T-helper 17 cell (primary cell): ENCODE results near the gene CARNS1. TPM values are rescaled to one million over a fixed set of nuclear protein-coding genes. Genes with fewer than 3 reads are reported as not detected.
A peak's percentile ranks its signal among the peaks of the same experiment; 100 is the strongest.

Experiments
- ATAC-seq: fragments of 150-1000 bp; cut with Tn5 transposase; 2 replicates; pipeline ENCODE4 v1.10.0; 2021; ENCODE audit warnings: mild to moderate bottlenecking, moderate library complexity
- DNase-seq, 3 donors: peaks; one replicate each; pipeline versions ENCODE4 v3.0.0 to v3.0.0-alpha.2; 2020 to 2021
- H3K9me3 ChIP-seq: one replicate; pipeline ENCODE4 v1.7.0; 2013; ENCODE audit warnings: low read length, mild to moderate bottlenecking; ENCODE audit not compliant: control insufficient read depth, poor library complexity, severe bottlenecking
- H3K27ac Mint-ChIP-seq: one replicate; pipeline ENCODE4 v1.8.0; 2022; ENCODE audit warnings: mild to moderate bottlenecking, moderate library complexity, mixed read lengths
- H3K27me3 Mint-ChIP-seq: one replicate; pipeline ENCODE4 v1.8.0; 2022; ENCODE audit warnings: mixed read lengths
- H3K36me3 Mint-ChIP-seq: one replicate; pipeline ENCODE4 v1.8.0; 2022; ENCODE audit warnings: low read depth, mixed read lengths
- H3K4me1 Mint-ChIP-seq: one replicate; pipeline ENCODE4 v1.8.0; 2022; ENCODE audit warnings: mild to moderate bottlenecking, mixed read lengths
- H3K4me3 Mint-ChIP-seq: one replicate; pipeline ENCODE4 v1.8.0; 2022; ENCODE audit warnings: mild to moderate bottlenecking, moderate library complexity, mixed read lengths
- total RNA-seq, 4 donors: library from RNA in 2 of 4; stranded (reverse) in 2 of 4; gene quantifications; one replicate each; pipeline ENCODE4 v1.2.3 and lab custom pipeline; 2022 to 2026

The CARNS1 gene
- total RNA-seq, 2 donors from 2014 or later, result 4.5 to 7.5 TPM

GRCh38 chr11:67449116-67449844, 33.8 kb downstream of the CARNS1 start:
- ATAC-seq (no peak), DNase-seq (no peak)
- H3K9me3 ChIP-seq, result no peaks in the 10 kb centered on the region
- Mint-ChIP-seq H3K4me3 (peak overlapping the region; percentile 39), H3K27ac (peak overlapping the region; percentile 68), H3K4me1 (peaks cover 39% of the 10 kb centered on the region), H3K27me3 (no peaks in the 10 kb centered on the region), H3K36me3 (no peaks in the 10 kb centered on the region)

GRCh38 chr11:67450796-67451657, 35.5 kb downstream of the CARNS1 start:
- Mint-ChIP-seq H3K36me3 (no peaks in the 10 kb centered on the region), H3K4me3 (no peak overlapping the region), H3K27ac (peak overlapping the region; percentile 43), H3K4me1 (peaks cover 24% of the 10 kb centered on the region), H3K27me3 (no peaks in the 10 kb centered on the region)
- ATAC-seq, result no peak
- no peaks in the 10 kb centered on the region for H3K9me3 ChIP-seq
- no peak for DNase-seq

GRCh38 chr11:67451658-67451976, 36.1 kb downstream of the CARNS1 start:
- no peak for DNase-seq
- H3K36me3 Mint-ChIP-seq, result no peaks in the 10 kb centered on the region
- H3K9me3 ChIP-seq, result no peaks in the 10 kb centered on the region
- H3K4me1 Mint-ChIP-seq, result peaks cover 19% of the 10 kb centered on the region
- no peak for ATAC-seq
- H3K27me3 Mint-ChIP-seq, result no peaks in the 10 kb centered on the region
- peak overlapping the region; percentile 43 for H3K27ac Mint-ChIP-seq
- no peak overlapping the region for H3K4me3 Mint-ChIP-seq

GRCh38 chr11:67452141-67452952, 36.9 kb downstream of the CARNS1 start, which contains the start of gene GPR152:
GPR152 (minus strand) TSS chr11:67452729; CDS start chr11:67452724, 5 bp downstream.
- no peak within 1 kb of the TSS for H3K4me3 Mint-ChIP-seq
- H3K9me3 ChIP-seq, result no peaks in the 10 kb centered on the region
- H3K4me1 Mint-ChIP-seq, result peaks cover 19% of the 10 kb centered on the region
- H3K36me3 Mint-ChIP-seq, result no peaks in the 10 kb centered on the region
- DNase-seq, result no peak
- ATAC-seq, result no peak
- H3K27me3 Mint-ChIP-seq, result no peaks in the 10 kb centered on the region
- peak within 1 kb of the TSS; percentile 43 for H3K27ac Mint-ChIP-seq

- Mint-ChIP-seq H3K27ac (no peak overlapping the region), H3K27me3 (no peaks in the 10 kb centered on the region), H3K36me3 (no peaks in the 10 kb centered on the region)
Measured at GRCh38 chr11:67453816-67454732, 38.6 kb downstream of the CARNS1 start.

GRCh38 chr11:67455054-67455453, 39.6 kb downstream of the CARNS1 start, which contains the start of gene CABP4:
CABP4 (plus strand) TSS chr11:67455354; CDS start chr11:67455424, 70 bp downstream.
- Mint-ChIP-seq H3K27ac (no peak within 1 kb of the TSS), H3K4me1 (peaks cover 8% of the 10 kb centered on the region), H3K36me3 (no peaks in the 10 kb centered on the region), H3K4me3 (no peak within 1 kb of the TSS), H3K27me3 (no peaks in the 10 kb centered on the region)
- DNase-seq, result no peak
- ATAC-seq, result no peak
- H3K9me3 ChIP-seq, result no peaks in the 10 kb centered on the region

More at GRCh38 chr11:67453816-67454732, 38.6 kb downstream of the CARNS1 start:
- ATAC-seq (no peak), DNase-seq (no peak)
- Mint-ChIP-seq H3K4me1 (peaks cover 13% of the 10 kb centered on the region), H3K4me3 (no peak overlapping the region)
- H3K9me3 ChIP-seq, result no peaks in the 10 kb centered on the region

- Mint-ChIP-seq H3K36me3 (no peaks in the 10 kb centered on the region), H3K27me3 (no peaks in the 10 kb centered on the region), H3K4me3 (no peak overlapping the region), H3K4me1 (peaks cover 8% of the 10 kb centered on the region), H3K27ac (no peak overlapping the region)
- DNase-seq, result no peak
- no peaks in the 10 kb centered on the region for H3K9me3 ChIP-seq
- no peak for ATAC-seq
Measured at GRCh38 chr11:67456068-67456705, 40.7 kb downstream of the CARNS1 start.

- no peaks in the 10 kb centered on the region for H3K27me3 Mint-ChIP-seq
- peaks cover 6% of the 10 kb centered on the region for H3K4me1 Mint-ChIP-seq
- H3K27ac Mint-ChIP-seq, result no peak overlapping the region
- no peaks in the 10 kb centered on the region for H3K9me3 ChIP-seq
- DNase-seq (no peak), ATAC-seq (no peak)
- no peak overlapping the region for H3K4me3 Mint-ChIP-seq
- no peaks in the 10 kb centered on the region for H3K36me3 Mint-ChIP-seq
Measured at GRCh38 chr11:67457453-67457852, 42.0 kb downstream of the CARNS1 start.

GRCh38 chr11:67458266-67458665, 42.8 kb downstream of the CARNS1 start:
- no peak for ATAC-seq
- no peak overlapping the region for H3K27ac Mint-ChIP-seq
- DNase-seq, result no peak
- no peaks in the 10 kb centered on the region for H3K9me3 ChIP-seq
- H3K4me1 Mint-ChIP-seq, result peaks cover 4% of the 10 kb centered on the region
- H3K36me3 Mint-ChIP-seq, result no peaks in the 10 kb centered on the region
- H3K27me3 Mint-ChIP-seq, result no peaks in the 10 kb centered on the region
- no peak overlapping the region for H3K4me3 Mint-ChIP-seq

- H3K4me3 Mint-ChIP-seq, result no peak overlapping the region
- DNase-seq, result no peak
- H3K27ac Mint-ChIP-seq, result no peak overlapping the region
Measured at GRCh38 chr11:67463186-67463585, 47.7 kb downstream of the CARNS1 start.

GRCh38 chr11:67463680-67464410, 48.4 kb downstream of the CARNS1 start:
- DNase-seq, result no peak
- ATAC-seq, result no peak
- no peaks in the 10 kb centered on the region for H3K36me3 Mint-ChIP-seq
- H3K27ac Mint-ChIP-seq, result peak overlapping the region; percentile 83
- H3K9me3 ChIP-seq, result no peaks in the 10 kb centered on the region
- H3K27me3 Mint-ChIP-seq, result no peaks in the 10 kb centered on the region
- H3K4me1 Mint-ChIP-seq, result peaks cover 22% of the 10 kb centered on the region
- peak overlapping the region; percentile 91 for H3K4me3 Mint-ChIP-seq

More at GRCh38 chr11:67463186-67463585, 47.7 kb downstream of the CARNS1 start:
- peaks cover 18% of the 10 kb centered on the region for H3K4me1 Mint-ChIP-seq
- H3K9me3 ChIP-seq, result no peaks in the 10 kb centered on the region
- ATAC-seq, result no peak
- H3K36me3 Mint-ChIP-seq, result no peaks in the 10 kb centered on the region
- no peaks in the 10 kb centered on the region for H3K27me3 Mint-ChIP-seq
